Activated CD4-positive, alpha-beta T cell treated with anti-CD3 and anti-CD28 coated beads, Interleukin-2, amount 10 ng/mL, durations not matched to agents 7 days and 5 days (primary cell): Measurements from ENCODE around the gene CPEB1. TPM values are rescaled to one million over a fixed set of nuclear protein-coding genes. Genes with fewer than 3 reads are reported as not detected.

Source experiments
- CTCF ChIA-PET: fragments of 350-600 bp; sonication (Branson Sonifier 250); formaldehyde crosslinking; loops from one replicate; lab custom pipeline; 2021; ENCODE audit warnings: antibody characterized with exemption; lab: Charles Lee
- POLR2A ChIA-PET: fragments of 350-600 bp; sonication (Branson Sonifier 250); formaldehyde crosslinking; loops from one replicate; lab custom pipeline; 2021; ENCODE audit warnings: antibody characterized with exemption; lab: Charles Lee
- DNase-seq: peaks from one replicate; pipeline ENCODE4 v3.0.0-alpha.2; 2020
- H3K27ac Mint-ChIP-seq: one replicate; pipeline ENCODE4 v1.8.0; 2021; ENCODE audit warnings: mild to moderate bottlenecking, moderate library complexity, mixed read lengths
- H3K27me3 Mint-ChIP-seq: one replicate; pipeline ENCODE4 v1.8.0; 2021; ENCODE audit warnings: mixed read lengths
- H3K36me3 Mint-ChIP-seq: one replicate; pipeline ENCODE4 v1.8.0; 2021; ENCODE audit warnings: low read depth, mixed read lengths
- H3K4me1 Mint-ChIP-seq: one replicate; pipeline ENCODE4 v1.8.0; 2021; ENCODE audit warnings: mixed read lengths
- H3K4me3 Mint-ChIP-seq: one replicate; pipeline ENCODE4 v1.8.0; 2021; ENCODE audit warnings: mild to moderate bottlenecking, moderate library complexity, mixed read lengths
- H3K9me3 Mint-ChIP-seq: one replicate; pipeline ENCODE4 v1.8.0; 2021; ENCODE audit warnings: mixed read lengths
- total RNA-seq, 2 experiments: library from RNA; stranded (reverse); gene quantifications; one replicate each; pipeline ENCODE4 v1.2.3, GENCODE V29; 2021

The CPEB1 gene
- total RNA-seq, 2 experiments from 2014 or later = not detected

DNA sequence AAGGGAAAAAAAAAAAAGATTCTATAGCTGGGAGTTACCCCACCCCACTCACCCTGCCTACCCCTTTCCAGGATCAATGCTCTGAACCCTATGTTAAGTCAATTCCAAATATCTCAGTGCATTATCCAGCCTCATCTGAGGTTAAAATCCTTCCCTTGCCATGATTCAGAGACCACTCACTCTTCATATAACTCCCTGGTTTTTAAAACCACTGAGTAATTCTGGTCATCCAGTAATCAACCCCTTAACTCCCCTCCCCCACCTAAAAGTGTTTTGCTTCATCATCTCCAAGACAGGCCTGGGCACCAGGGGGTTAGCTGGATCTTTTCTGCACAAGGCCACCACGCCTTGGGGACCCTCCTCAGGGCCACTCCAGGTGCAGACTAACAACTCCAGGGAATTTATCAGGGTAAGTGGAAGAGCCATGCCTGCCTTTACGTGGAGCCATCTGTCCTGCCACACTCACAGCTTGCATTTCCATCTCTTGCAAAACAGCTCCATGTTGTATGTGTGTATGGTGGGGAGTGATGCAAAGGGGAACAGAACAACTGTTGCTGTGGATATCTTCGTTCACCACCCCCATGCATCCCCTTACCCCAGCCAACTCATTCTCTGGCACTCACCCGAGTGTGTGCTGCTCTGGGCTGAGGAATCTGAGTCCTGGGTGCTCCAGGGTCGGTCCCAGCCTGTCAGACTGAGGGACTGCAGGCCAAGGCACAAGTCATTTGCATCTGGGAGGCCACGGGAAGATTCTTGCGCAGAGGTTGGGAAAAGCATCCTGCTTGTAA lies 76.2 kb downstream of the CPEB1 start:
- H3K36me3 Mint-ChIP-seq = no peaks in the 10 kb centered on the region
- DNase-seq = no peak
- H3K4me1 Mint-ChIP-seq = no peaks in the 10 kb centered on the region
- CTCF ChIA-PET = no interaction called here
- no peak overlapping the region for H3K27ac Mint-ChIP-seq
- no peak overlapping the region for H3K4me3 Mint-ChIP-seq
- no peaks in the 10 kb centered on the region for H3K9me3 Mint-ChIP-seq
- POLR2A ChIA-PET = no interaction called here
- H3K27me3 Mint-ChIP-seq = peaks cover 27% of the 10 kb centered on the region

DNA sequence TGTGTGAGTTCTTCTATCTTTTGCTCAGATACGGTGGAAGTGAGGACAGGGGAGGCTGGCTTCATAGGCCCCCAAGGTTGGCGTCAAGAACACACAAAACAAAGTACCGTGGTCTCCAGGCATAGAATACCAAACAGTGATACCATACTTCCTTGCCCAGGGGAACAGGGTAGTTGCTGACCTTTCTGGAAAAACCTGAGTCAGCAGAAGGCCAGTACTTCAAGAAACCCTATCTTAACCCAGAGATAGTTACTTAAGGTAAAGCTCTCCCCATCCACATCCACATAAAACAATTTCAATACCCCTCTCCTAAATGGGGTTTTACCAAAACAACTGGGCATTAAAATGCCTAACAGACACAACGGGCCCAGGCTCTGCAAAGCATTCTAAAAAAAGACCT lies 77.3 kb downstream of the CPEB1 start:
- no peaks in the 10 kb centered on the region for H3K4me1 Mint-ChIP-seq
- H3K4me3 Mint-ChIP-seq = no peak overlapping the region
- H3K27me3 Mint-ChIP-seq = peaks cover 18% of the 10 kb centered on the region
- ChIA-PET POLR2A (no interaction called here), CTCF (interaction anchor here (1.1 kb wide), 1 partner anchor 11 kb away, joined by 3 read pairs; no protein-coding TSS in a partner anchor)
- no peak overlapping the region for H3K27ac Mint-ChIP-seq
- no peaks in the 10 kb centered on the region for H3K9me3 Mint-ChIP-seq
- H3K36me3 Mint-ChIP-seq = no peaks in the 10 kb centered on the region
- DNase-seq = no peak

DNA sequence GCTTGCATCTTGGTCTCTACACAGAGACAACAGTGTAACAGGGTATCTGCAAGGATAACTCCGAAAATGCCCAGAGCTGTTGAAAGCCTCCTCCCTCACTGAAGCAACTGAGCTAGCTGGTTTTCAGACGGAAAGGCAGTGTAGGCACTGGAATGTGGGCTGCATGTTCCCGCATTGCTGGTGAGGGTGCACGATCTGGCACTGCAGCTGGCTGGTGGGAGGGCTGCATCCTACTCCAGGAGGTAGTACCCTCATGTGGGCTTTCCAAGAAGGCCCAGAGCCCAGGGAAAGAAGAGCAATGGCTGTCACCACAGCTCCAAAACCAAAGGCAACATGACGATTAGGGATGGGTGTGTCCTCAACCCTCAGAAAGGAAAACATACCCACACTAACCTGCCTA lies 78.2 kb downstream of the CPEB1 start:
- Mint-ChIP-seq H3K27ac (no peak overlapping the region), H3K36me3 (no peaks in the 10 kb centered on the region), H3K27me3 (peaks cover 18% of the 10 kb centered on the region), H3K9me3 (no peaks in the 10 kb centered on the region), H3K4me1 (no peaks in the 10 kb centered on the region), H3K4me3 (no peak overlapping the region)
- no peak for DNase-seq
- ChIA-PET CTCF (interaction anchor here (1.0 to 1.1 kb wide), 2 partner anchors 10 to 25 kb away, joined by 3 read pairs; no protein-coding TSS in a partner anchor), POLR2A (no interaction called here)

- Mint-ChIP-seq H3K36me3 (no peaks in the 10 kb centered on the region), H3K4me3 (no peak overlapping the region), H3K27ac (no peak overlapping the region), H3K4me1 (no peaks in the 10 kb centered on the region), H3K27me3 (peaks cover 13% of the 10 kb centered on the region), H3K9me3 (no peaks in the 10 kb centered on the region)
- CTCF ChIA-PET = no interaction called here
- POLR2A ChIA-PET = no interaction called here
- DNase-seq = no peak
Observed at GRCh38 chr15:82567661-82568060, 79.5 kb downstream of the CPEB1 start.

DNA sequence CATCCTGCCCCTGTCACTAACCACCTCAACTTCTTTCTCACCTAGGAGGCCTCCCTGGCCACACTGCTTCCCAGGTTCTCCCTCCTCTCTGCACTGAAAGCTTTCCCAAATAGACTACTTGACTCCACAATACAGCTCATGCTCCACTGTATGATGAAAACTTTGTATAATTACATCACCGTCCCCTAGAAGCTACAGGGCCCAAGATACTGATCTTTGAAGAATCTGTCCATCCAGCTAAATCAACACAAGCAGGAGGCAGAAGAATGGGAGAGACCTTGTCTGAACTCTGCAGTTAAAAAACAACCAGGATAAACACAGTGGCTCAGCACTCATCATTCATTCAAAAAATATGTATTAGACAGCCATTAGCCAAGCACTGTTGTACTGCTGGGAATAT lies 80.5 kb downstream of the CPEB1 start:
- Mint-ChIP-seq H3K36me3 (no peaks in the 10 kb centered on the region), H3K4me3 (no peak overlapping the region), H3K9me3 (no peaks in the 10 kb centered on the region), H3K4me1 (no peaks in the 10 kb centered on the region), H3K27me3 (peaks cover 8% of the 10 kb centered on the region), H3K27ac (no peak overlapping the region)
- DNase-seq = no peak
- CTCF ChIA-PET = interaction anchor here (1.3 kb wide), 1 partner anchor 9 kb away, joined by 3 read pairs; no protein-coding TSS in a partner anchor
- POLR2A ChIA-PET = interaction anchor here (0.6 kb wide), 1 partner anchor 264 kb away, joined by 3 read pairs; no protein-coding TSS in a partner anchor

DNA sequence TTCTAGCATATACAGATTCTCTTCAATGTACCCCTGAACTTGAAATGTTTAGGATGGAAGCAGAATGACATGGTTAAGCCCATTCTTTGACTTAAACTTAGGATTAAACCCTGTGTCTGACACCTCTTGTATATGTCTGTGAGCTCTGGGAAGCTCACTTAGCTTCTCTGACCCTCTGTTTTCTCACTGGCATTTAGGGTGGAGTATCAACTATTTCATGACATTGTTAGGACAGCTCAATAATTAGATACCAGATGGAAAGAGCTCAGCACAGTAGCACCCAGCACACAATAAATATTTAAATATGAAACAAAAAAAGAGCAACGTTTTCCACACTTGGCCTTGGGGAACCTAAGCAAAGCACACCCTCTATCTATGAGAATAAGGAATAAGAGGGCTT lies 88.7 kb downstream of the CPEB1 start:
- POLR2A ChIA-PET = no interaction called here

GRCh38 chr15:82556315-82557035 lies 90.7 kb downstream of the CPEB1 start:
- no peak for DNase-seq
- Mint-ChIP-seq H3K4me3 (no peak overlapping the region), H3K27me3 (peaks cover 20% of the 10 kb centered on the region), H3K4me1 (no peaks in the 10 kb centered on the region), H3K27ac (no peak overlapping the region), H3K36me3 (no peaks in the 10 kb centered on the region), H3K9me3 (no peaks in the 10 kb centered on the region)
- POLR2A ChIA-PET = no interaction called here
- CTCF ChIA-PET = interaction anchor here (1.5 to 1.6 kb wide), 2 partner anchors 10 to 26 kb away, joined by 3 read pairs; no protein-coding TSS in a partner anchor

More for the DNA sequence above, 88.7 kb downstream of the CPEB1 start:
- Mint-ChIP-seq H3K27ac (no peak overlapping the region), H3K4me3 (no peak overlapping the region), H3K4me1 (no peaks in the 10 kb centered on the region), H3K9me3 (no peaks in the 10 kb centered on the region), H3K27me3 (peaks cover 13% of the 10 kb centered on the region), H3K36me3 (no peaks in the 10 kb centered on the region)
- DNase-seq = no peak
- CTCF ChIA-PET = interaction anchor here (0.8 to 1.2 kb wide), 2 partner anchors 11 to 16 kb away, joined by 3 read pairs; no protein-coding TSS in a partner anchor

- peaks cover 22% of the 10 kb centered on the region for H3K27me3 Mint-ChIP-seq
- H3K9me3 Mint-ChIP-seq = no peaks in the 10 kb centered on the region
- H3K4me3 Mint-ChIP-seq = no peak overlapping the region
- DNase-seq = no peak
- ChIA-PET POLR2A (no interaction called here), CTCF (no interaction called here)
- H3K27ac Mint-ChIP-seq = no peak overlapping the region
- no peaks in the 10 kb centered on the region for H3K36me3 Mint-ChIP-seq
- no peaks in the 10 kb centered on the region for H3K4me1 Mint-ChIP-seq
Observed at GRCh38 chr15:82554849-82555248, 92.3 kb downstream of the CPEB1 start.

DNA sequence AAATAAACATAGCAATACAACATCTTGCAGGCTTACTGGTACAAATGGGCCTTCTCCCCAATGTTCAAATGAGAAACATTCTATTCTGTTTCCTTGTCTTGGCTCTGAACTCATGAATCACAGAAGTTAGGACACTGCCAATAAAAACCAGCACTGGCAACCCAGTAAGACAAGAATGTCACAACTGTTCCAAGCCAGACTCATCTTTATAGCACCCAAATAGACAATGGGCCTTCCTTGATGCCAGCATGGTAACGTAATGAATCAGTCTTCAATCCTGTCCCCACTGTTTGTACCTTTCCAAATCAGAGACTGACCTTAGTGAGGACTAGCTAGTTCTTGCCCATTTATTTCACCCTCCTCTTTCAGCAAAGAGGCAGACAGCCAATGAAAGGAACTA lies 92.8 kb downstream of the CPEB1 start:
- Mint-ChIP-seq H3K4me1 (no peaks in the 10 kb centered on the region), H3K4me3 (no peak overlapping the region), H3K36me3 (no peaks in the 10 kb centered on the region), H3K9me3 (no peaks in the 10 kb centered on the region), H3K27ac (no peak overlapping the region), H3K27me3 (peaks cover 22% of the 10 kb centered on the region)
- DNase-seq = no peak
- ChIA-PET CTCF (no interaction called here), POLR2A (interaction anchor here (0.5 kb wide), 1 partner anchor 450 kb away, joined by 3 read pairs; no protein-coding TSS in a partner anchor)

GRCh38 chr15:82553846-82554245 lies 93.3 kb downstream of the CPEB1 start:
- peaks cover 22% of the 10 kb centered on the region for H3K27me3 Mint-ChIP-seq
- no peaks in the 10 kb centered on the region for H3K36me3 Mint-ChIP-seq
- ChIA-PET POLR2A (interaction anchor here (0.5 kb wide), 1 partner anchor 450 kb away, joined by 3 read pairs; no protein-coding TSS in a partner anchor), CTCF (interaction anchor here (0.8 to 1.4 kb wide), 2 partner anchors 12 to 14 kb away, joined by 3 to 4 read pairs; partner anchors contain the start of gene RPS17)
- H3K9me3 Mint-ChIP-seq = no peaks in the 10 kb centered on the region
- H3K27ac Mint-ChIP-seq = no peak overlapping the region
- H3K4me1 Mint-ChIP-seq = no peaks in the 10 kb centered on the region
- no peak overlapping the region for H3K4me3 Mint-ChIP-seq
- no peak for DNase-seq

GRCh38 chr15:82552861-82553260 lies 94.3 kb downstream of the CPEB1 start:
- POLR2A ChIA-PET = no interaction called here
- CTCF ChIA-PET = interaction anchor here (1.4 kb wide), 1 partner anchor 13 kb away, joined by 4 read pairs; the partner anchor contains the start of gene RPS17

DNA sequence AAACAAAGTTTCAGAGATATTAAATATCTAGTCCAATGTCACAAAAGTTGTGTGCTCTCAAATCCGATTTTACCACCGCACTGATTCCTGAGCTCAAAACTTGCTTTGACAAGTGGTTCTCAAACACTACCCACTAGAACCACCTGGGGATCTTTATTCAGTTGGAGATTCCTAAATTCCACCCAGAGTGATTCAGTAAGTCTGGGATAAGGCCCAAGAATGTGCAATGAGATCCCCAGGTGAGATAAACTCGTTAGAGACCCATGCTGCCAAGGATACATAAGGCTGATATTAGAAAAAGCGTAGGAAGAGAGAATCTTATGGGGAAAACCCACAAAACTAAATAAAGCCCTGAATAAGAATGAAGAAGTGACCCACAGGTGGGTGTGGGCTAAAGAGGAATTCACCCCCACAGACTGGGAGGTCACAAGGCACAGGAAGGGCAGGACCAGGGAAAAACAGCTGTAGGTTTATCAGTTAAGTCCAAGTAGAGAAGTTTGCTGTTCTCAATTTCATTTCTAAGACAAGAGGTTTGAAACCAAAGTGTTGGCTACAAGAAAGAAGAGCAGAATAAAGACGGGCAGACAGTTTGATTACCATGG lies 95.4 kb downstream of the CPEB1 start:
- ChIA-PET CTCF (no interaction called here), POLR2A (no interaction called here)
- Mint-ChIP-seq H3K4me3 (no peak overlapping the region), H3K4me1 (no peaks in the 10 kb centered on the region), H3K27me3 (peaks cover 19% of the 10 kb centered on the region), H3K9me3 (no peaks in the 10 kb centered on the region), H3K27ac (no peak overlapping the region), H3K36me3 (no peaks in the 10 kb centered on the region)
- DNase-seq = no peak

More at GRCh38 chr15:82552861-82553260, 94.3 kb downstream of the CPEB1 start:
- Mint-ChIP-seq H3K27ac (no peak overlapping the region), H3K36me3 (no peaks in the 10 kb centered on the region), H3K27me3 (peaks cover 22% of the 10 kb centered on the region), H3K4me1 (no peaks in the 10 kb centered on the region), H3K4me3 (no peak overlapping the region), H3K9me3 (no peaks in the 10 kb centered on the region)
- no peak for DNase-seq
